H9 (cell line): ENCODE results near the gene GALT. TPM values are rescaled to one million over a fixed set of nuclear protein-coding genes. Genes with fewer than 3 reads are reported as not detected.

Experiments used
- DNase-seq: peaks from one replicate; pipeline ENCODE4 v3.0.0-alpha.2; 2017
- H2AFZ ChIP-seq: one replicate; pipeline ENCODE4 v1.6.1; 2013; ENCODE audit warnings: mild to moderate bottlenecking, low read length, control low read depth, moderate library complexity
- H2AK5ac ChIP-seq: 2 replicates; pipeline ENCODE4 v1.6.1; 2013; ENCODE audit warnings: low read length, control low read depth, mixed read lengths; ENCODE audit not compliant: insufficient read length
- H2BK120ac ChIP-seq: one replicate; pipeline ENCODE4 v1.6.1; 2013; ENCODE audit warnings: low read depth, mild to moderate bottlenecking, low read length, control low read depth, inconsistent platforms; ENCODE audit not compliant: poor library complexity, severe bottlenecking
- H2BK12ac ChIP-seq: 2 replicates; pipeline ENCODE4 v1.6.1; 2013; ENCODE audit warnings: low read length, control low read depth, mixed read lengths, low read depth; ENCODE audit not compliant: insufficient read length
- H2BK15ac ChIP-seq: 2 replicates; pipeline ENCODE4 v1.6.1; 2013; ENCODE audit warnings: low read depth, low read length, control low read depth
- H2BK20ac ChIP-seq: one replicate; pipeline ENCODE4 v1.6.1; 2013; ENCODE audit warnings: low read depth, mild to moderate bottlenecking, low read length, control low read depth, inconsistent platforms; ENCODE audit not compliant: poor library complexity, severe bottlenecking
- H2BK5ac ChIP-seq: 2 replicates; pipeline ENCODE4 v1.6.1; 2013; ENCODE audit warnings: low read length, control low read depth, mixed read lengths; ENCODE audit not compliant: insufficient read length
- H3K14ac ChIP-seq: 2 replicates; pipeline ENCODE4 v1.6.1; 2013; ENCODE audit warnings: low read length, control low read depth; ENCODE audit not compliant: insufficient read depth
- H3K18ac ChIP-seq: 2 replicates; pipeline ENCODE4 v1.6.1; 2013; ENCODE audit warnings: low read depth, mild to moderate bottlenecking, mixed read lengths, low read length, control low read depth; ENCODE audit not compliant: insufficient read length
- H3K23ac ChIP-seq: 2 replicates; pipeline ENCODE4 v1.6.1; 2013; ENCODE audit warnings: low read length, control low read depth, mixed read lengths, low read depth; ENCODE audit not compliant: insufficient read length
- H3K23me2 ChIP-seq: 2 replicates; pipeline ENCODE4 v1.6.1; 2013; ENCODE audit warnings: low read depth, mild to moderate bottlenecking, mixed read lengths, low read length, control low read depth; ENCODE audit not compliant: insufficient read length, poor library complexity, severe bottlenecking
- H3K27ac ChIP-seq: 2 replicates; pipeline ENCODE4 v1.5.1; 2013; ENCODE audit warnings: low read length, control low read depth, mixed read lengths, low read depth; ENCODE audit not compliant: insufficient read length
- H3K27me3 ChIP-seq: 2 replicates; pipeline ENCODE4 v1.6.1; 2013; ENCODE audit warnings: low read length, control low read depth, inconsistent platforms; ENCODE audit not compliant: insufficient read depth
- H3K4ac ChIP-seq: 2 replicates; pipeline ENCODE4 v1.6.1; 2013; ENCODE audit warnings: low read depth, mild to moderate bottlenecking, control low read depth, inconsistent platforms, low read length, moderate library complexity
- H3K4me1 ChIP-seq: 2 replicates; pipeline ENCODE4 v1.6.1; 2013; ENCODE audit warnings: low read length, control low read depth, inconsistent platforms; ENCODE audit not compliant: insufficient read depth
- H3K4me2 ChIP-seq: 2 replicates; pipeline ENCODE4 v1.6.1; 2013; ENCODE audit warnings: low read length, control low read depth, mixed read lengths; ENCODE audit not compliant: insufficient read length, insufficient read depth
- H3K56ac ChIP-seq: 2 replicates; pipeline ENCODE4 v1.6.1; 2013; ENCODE audit warnings: low read depth, mild to moderate bottlenecking, mixed read lengths, low read length, control low read depth; ENCODE audit not compliant: insufficient read length
- H3K79me1 ChIP-seq: 2 replicates; pipeline ENCODE4 v1.6.1; 2013; ENCODE audit warnings: low read depth, mild to moderate bottlenecking, moderate library complexity, low read length, control low read depth, inconsistent platforms; ENCODE audit not compliant: insufficient read depth, poor library complexity, severe bottlenecking
- H3K79me2 ChIP-seq: 2 replicates; pipeline ENCODE4 v1.6.1; 2013; ENCODE audit warnings: low read length, control low read depth, inconsistent platforms; ENCODE audit not compliant: insufficient read depth
- H3K9ac ChIP-seq: 2 replicates; pipeline ENCODE4 v1.6.1; 2013; ENCODE audit warnings: low read length, control low read depth, mixed read lengths; ENCODE audit not compliant: insufficient read length; ENCODE audit errors: extremely low read depth
- H3K9me3 ChIP-seq: one replicate; pipeline ENCODE4 v1.6.1; 2013; ENCODE audit warnings: low read depth, low read length, inconsistent platforms; ENCODE audit not compliant: control insufficient read depth
- H3T11ph ChIP-seq: one replicate; pipeline ENCODE4 v1.6.1; 2013; ENCODE audit warnings: mild to moderate bottlenecking, low read length, control low read depth, inconsistent platforms
- H4K20me1 ChIP-seq: one replicate; pipeline ENCODE4 v1.6.1; 2013; ENCODE audit not compliant: control insufficient read depth, insufficient read length, insufficient read depth
- H4K5ac ChIP-seq: 2 replicates; pipeline ENCODE4 v1.6.1; 2013; ENCODE audit warnings: low read depth, mild to moderate bottlenecking, mixed read lengths, low read length, control low read depth; ENCODE audit not compliant: insufficient read length
- H4K8ac ChIP-seq: replicated peaks from 2 replicates; pipeline ENCODE4 v1.6.1; 2013; ENCODE audit warnings: low read length, control low read depth, mixed read lengths, low read depth; ENCODE audit not compliant: insufficient read length
- H4K91ac ChIP-seq: 2 replicates; pipeline ENCODE4 v1.6.1; 2013; ENCODE audit warnings: low read depth, mild to moderate bottlenecking, moderate library complexity, mixed read lengths, low read length, control low read depth; ENCODE audit not compliant: insufficient read length
- H3K27ac Mint-ChIP-seq, 3 experiments: 2 replicates in 2 of 3; 3 replicates in 1 of 3; pipeline ENCODE4 v1.8.0; 2020 to 2021; ENCODE audit warnings: mixed read lengths in 3 of 3, mild to moderate bottlenecking in 1 of 3, moderate library complexity in 1 of 3
- H3K27me3 Mint-ChIP-seq: 2 replicates; pipeline ENCODE4 v1.8.0; 2021; ENCODE audit warnings: low read depth, mild to moderate bottlenecking, moderate library complexity, mixed read lengths
- H3K36me3 Mint-ChIP-seq, 3 experiments: 2 replicates in 2 of 3; 3 replicates in 1 of 3; pipeline ENCODE4 v1.8.0; 2020 to 2021; ENCODE audit warnings: low read depth in 3 of 3, mixed read lengths in 3 of 3; ENCODE audit not compliant: insufficient read depth in 1 of 3
- H3K4me1 Mint-ChIP-seq, 2 experiments: 2 replicates each; pipeline ENCODE4 v1.8.0; 2020; ENCODE audit warnings: mixed read lengths in 2 of 2
- H3K4me3 Mint-ChIP-seq, 2 experiments: 2 replicates in 1 of 2; 3 replicates in 1 of 2; pipeline ENCODE4 v1.8.0; 2020 to 2021; ENCODE audit warnings: mild to moderate bottlenecking in 2 of 2, mixed read lengths in 2 of 2, moderate library complexity in 1 of 2
- H3K9me3 Mint-ChIP-seq, 2 experiments: 2 replicates in 1 of 2; 3 replicates in 1 of 2; pipeline ENCODE4 v1.8.0; 2020; ENCODE audit warnings: mild to moderate bottlenecking in 2 of 2, mixed read lengths in 2 of 2, moderate library complexity in 1 of 2
- CTCF ChIP-seq: fragments of 200-600 bp; sonication (generic); conservative IDR thresholded peaks from 3 replicates; pipeline ENCODE4 v1.8.0; 2021; ENCODE audit warnings: antibody characterized with exemption, mild to moderate bottlenecking
- WGBS: extraction: QIAGEN DNeasy Blood & Tissue Kit; methylation state at CpG from one replicate; pipeline ENCODE4 v1.1.7; 2013; ENCODE audit warnings: missing lambda C conversion rate, low lambda C conversion rate, mixed read lengths; ENCODE audit not compliant: insufficient read length; ENCODE audit errors: extremely low coverage; 5-methylcytosine and 5-hydroxymethylcytosine counted together
- total RNA-seq: library from RNA; stranded (reverse); gene quantifications from 2 replicates; pipeline ENCODE4 v1.2.1, GENCODE V29; 2021

Gene GALT
- total RNA-seq, 1 experiment from 2014 or later: 41.5 TPM

- Histone ChIP-seq H3K4me1 (peaks cover 3% of the 10 kb centered on the region; the same call in 1 of the 2 replicates), H3T11ph (no peak overlapping the region), H3K18ac (no peak overlapping the region), H3K23ac (no peak overlapping the region), H2AFZ (no peak overlapping the region), H3K4me2 (no peak overlapping the region), H2BK20ac (no peak overlapping the region), H3K9ac (no peak overlapping the region), H3K14ac (no peak overlapping the region), H2BK15ac (no peak overlapping the region), H3K27ac (no peak overlapping the region), H3K79me1 (no peaks in the 10 kb centered on the region), H4K91ac (no peak overlapping the region), H3K9me3 (no peaks in the 10 kb centered on the region), H3K23me2 (peaks cover 18% of the 10 kb centered on the region), H4K20me1 (no peaks in the 10 kb centered on the region), H2BK12ac (no peak overlapping the region), H2AK5ac (no peak overlapping the region), H3K79me2 (no peaks in the 10 kb centered on the region), H2BK5ac (no peak overlapping the region), H3K27me3 (no peaks in the 10 kb centered on the region), H3K4ac (no peak overlapping the region), H4K5ac (no peak overlapping the region), H4K8ac (no peak overlapping the region), H2BK120ac (no peak overlapping the region), H3K56ac (no peak overlapping the region)
- Mint-ChIP-seq H3K36me3 (0 out of 7 replicates have a peak, but pooled peaks cover 0 to 1% (median 0%) of the 10 kb centered on the region in 3 experiments), H3K27ac (no peak overlapping the region), H3K27me3 (peaks cover 2% of the 10 kb centered on the region), H3K4me3 (no peak overlapping the region), H3K4me1 (peaks cover 15 to 27% of the 10 kb centered on the region in 2 experiments), H3K9me3 (no peaks in the 10 kb centered on the region)
- no CpG with 5 or more reads among the region's 2 CpGs for WGBS
- no peak for TF ChIP-seq CTCF
- DNase-seq: no peak
Measured at GRCh38 chr9:34615132-34615531, 31.3 kb upstream of the GALT start.
